GM18505 (cell line): Measurements from ENCODE around the gene ALKBH5.
A peak's percentile ranks its signal among the peaks of the same experiment; 100 is the strongest.

Experiments used
- ATAC-seq: cut with Tn5 transposase; IDR thresholded peaks from one replicate; pipeline ENCODE4 v1.9.1; 2021; ENCODE audit not compliant: unreplicated experiment
- POLR2A ChIP-seq: IDR thresholded peaks from 4 replicates; pipeline ENCODE4 v1.6.1; 2011; ENCODE audit warnings: borderline replicate concordance; ENCODE audit not compliant: insufficient read depth, insufficient read length; ENCODE audit errors: extremely low read depth

Gene ALKBH5

DNA sequence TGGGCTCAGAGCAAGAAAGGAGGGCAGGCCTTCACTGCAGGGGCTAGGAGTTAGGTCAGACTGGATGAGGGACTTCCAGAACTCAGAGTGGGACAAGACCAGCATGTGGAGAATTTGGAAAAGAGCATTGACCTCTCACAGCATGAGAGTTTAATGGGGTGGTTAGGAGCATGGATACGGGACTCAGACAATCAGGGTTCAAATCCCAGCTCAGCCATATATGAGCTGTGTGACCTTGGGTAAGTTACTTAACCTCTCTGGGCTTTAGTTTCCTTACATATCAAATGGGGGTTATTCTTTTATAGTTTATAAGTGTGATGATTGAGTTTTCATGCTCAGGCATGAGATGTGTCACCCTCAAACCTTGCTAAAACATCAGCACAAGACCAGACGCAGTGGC, 37.4 kb upstream of the ALKBH5 start:
- no peak for ATAC-seq
- TF ChIP-seq POLR2A: no peak

DNA sequence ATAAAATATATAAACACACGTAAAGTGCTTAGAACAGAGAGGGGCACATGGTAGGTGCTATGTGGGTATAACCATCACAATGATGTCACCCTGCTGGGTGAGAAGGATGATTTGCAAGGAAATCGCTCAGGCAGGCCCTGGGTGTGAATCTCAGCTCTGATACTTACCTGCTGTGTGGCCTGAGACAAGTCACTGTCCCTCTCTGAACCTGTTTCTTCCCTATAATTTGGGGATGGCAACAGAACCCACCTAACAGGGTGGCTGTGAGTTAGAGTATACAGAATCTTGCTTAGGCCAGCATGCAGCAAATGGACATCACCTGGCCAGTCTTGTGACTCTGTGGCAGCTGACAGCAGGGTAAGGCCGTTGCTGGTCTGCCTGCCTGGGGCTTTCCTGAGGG, 36.6 kb upstream of the ALKBH5 start:
- no peak for ATAC-seq

DNA sequence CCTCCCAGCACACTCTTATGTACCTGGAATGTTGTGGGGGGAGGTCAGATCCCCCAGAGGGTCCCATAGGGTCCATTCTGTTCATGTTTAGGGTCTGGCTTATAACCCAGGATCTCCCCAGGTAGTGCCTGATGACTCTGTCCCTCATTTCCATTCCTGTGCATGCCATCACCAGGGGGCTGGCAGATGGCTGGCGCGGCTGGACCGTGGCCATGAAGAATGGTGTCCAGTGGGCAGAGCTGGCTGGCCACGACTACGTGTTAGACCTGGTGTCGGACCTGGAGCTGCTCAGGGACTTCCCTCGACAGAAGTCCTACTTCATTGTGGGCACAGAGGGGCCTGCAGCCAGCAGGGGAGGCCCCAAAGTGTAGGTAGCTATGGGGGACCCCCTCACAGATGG, 35.0 kb upstream of the ALKBH5 start:
- TF ChIP-seq POLR2A: no peak

More for the DNA sequence above, 36.6 kb upstream of the ALKBH5 start:
- no peak for TF ChIP-seq POLR2A

DNA sequence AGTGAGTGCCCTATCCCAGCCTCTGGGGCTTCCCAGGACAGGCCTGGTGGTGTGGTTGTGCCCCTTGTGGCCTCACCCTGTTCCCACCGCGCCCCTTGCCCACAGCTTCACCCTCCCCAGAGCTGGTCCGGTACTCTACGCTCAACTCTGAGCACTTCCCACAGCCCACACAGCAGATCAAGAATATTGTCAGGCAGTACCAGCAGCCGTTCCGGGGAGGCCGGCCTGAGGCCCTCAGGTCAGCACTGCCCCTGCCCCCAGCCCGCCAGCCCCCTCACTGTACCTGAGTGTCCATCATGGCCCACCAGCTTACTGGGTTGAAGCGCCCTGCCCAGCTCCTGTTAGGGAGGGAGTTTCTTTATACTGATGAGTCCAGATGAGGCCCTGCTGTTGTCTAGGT, 32.3 kb upstream of the ALKBH5 start:
- no peak for ATAC-seq
- no peak for TF ChIP-seq POLR2A

More for the DNA sequence above, 35.0 kb upstream of the ALKBH5 start:
- ATAC-seq: no peak

DNA sequence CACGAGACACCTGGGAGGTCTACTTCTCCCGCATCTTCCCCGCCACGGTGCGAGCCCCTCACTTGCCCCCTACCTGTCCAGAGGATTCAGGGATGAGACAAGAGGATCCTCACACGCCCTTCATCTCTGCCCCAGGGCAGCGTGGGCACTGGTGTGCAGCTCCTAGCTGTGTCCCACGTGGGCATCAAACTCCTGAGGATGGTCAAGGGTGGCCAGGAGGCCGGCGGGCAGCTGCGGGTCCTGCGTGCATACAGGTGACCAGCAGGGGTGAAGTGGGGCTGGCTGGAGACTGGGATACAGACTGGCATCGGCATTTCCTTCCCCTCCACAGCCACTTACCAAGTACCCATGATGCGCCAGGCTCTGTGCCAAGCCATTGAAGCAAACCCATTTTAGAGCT, 28.4 kb upstream of the ALKBH5 start:
- ATAC-seq: no peak
- TF ChIP-seq POLR2A: no peak

DNA sequence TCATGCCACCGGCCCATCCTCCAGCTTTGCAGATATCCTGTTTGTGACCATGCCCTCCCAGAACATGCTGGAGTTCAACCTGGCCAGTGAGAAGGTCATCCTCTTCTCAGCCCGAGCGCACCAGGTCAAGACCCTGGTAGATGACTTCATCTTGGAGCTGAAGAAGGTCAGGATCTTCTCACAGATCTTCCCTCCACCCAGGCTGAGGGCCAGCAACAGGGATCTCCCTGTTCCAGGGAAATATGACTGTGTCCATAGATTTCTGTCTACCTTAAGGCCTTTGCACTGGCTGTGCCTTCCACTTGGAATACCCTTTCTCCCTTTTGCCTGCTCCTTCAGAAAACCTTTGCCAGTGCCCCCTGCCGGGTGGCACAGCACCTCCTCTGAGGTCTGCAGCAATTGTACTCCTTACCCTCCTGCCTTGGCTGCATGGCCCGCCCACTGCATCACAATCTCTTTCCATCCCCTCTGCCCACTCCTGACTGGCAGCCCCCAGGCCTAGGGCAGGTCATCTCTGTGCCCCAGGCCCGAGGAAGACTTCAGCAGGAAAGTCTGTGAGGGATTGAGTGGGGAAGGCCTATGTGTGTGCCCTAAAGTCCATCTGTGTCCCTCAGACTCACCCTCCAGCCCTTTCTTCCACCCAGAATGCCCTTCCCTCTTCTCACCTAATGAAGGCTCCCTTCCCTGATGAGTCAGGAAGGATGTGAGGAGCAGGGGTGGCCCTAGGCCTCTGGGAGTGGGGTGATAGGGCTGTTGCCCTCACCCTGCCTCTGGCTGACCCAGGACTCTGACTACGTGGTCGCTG, 27.3 kb upstream of the ALKBH5 start:
- no peak for TF ChIP-seq POLR2A
- ATAC-seq: no peak

DNA sequence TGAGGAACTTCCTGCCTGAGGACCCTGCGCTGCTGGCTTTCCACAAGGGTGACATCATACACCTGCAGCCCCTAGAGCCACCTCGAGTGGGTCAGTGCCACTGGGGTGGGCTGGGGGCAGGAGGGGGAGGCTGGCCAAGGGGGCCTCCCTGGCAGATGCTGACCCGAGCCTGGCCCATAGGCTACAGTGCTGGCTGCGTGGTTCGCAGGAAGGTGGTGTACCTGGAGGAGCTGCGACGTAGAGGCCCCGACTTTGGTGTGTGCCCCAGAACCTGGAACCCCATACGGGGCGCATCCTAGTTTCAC, 26.7 kb upstream of the ALKBH5 start:
- ATAC-seq: no peak
- TF ChIP-seq POLR2A: no peak

DNA sequence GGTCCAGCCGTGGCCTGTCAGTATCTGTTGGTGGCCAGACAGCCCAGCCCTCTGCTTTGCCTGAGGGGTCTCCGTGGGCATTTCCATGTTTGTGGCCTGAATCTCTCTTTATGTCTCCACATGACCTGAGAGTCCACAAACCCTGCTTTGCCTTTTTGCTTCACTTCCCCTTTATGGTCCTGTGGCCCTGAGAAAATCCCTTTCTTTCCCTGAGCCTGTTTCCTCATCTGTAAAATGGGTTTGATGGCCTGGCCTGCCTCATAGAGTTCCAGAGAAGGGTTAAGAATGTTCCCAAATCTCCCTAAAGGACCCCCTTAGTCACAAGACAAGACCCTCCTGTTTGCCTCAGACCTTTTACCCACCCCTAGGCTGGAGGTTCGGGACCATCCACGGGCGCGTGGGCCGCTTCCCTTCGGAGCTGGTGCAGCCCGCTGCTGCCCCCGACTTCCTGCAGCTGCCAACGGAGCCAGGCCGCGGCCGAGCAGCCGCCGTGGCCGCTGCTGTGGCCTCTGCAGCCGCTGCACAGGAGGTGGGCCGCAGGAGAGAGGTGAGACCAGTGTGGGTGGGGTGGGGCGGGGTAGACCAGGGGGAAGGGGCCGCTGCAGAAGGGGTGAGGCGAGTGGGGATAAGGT, 26.2 kb upstream of the ALKBH5 start:
- no peak for ATAC-seq
- TF ChIP-seq POLR2A: no peak

DNA sequence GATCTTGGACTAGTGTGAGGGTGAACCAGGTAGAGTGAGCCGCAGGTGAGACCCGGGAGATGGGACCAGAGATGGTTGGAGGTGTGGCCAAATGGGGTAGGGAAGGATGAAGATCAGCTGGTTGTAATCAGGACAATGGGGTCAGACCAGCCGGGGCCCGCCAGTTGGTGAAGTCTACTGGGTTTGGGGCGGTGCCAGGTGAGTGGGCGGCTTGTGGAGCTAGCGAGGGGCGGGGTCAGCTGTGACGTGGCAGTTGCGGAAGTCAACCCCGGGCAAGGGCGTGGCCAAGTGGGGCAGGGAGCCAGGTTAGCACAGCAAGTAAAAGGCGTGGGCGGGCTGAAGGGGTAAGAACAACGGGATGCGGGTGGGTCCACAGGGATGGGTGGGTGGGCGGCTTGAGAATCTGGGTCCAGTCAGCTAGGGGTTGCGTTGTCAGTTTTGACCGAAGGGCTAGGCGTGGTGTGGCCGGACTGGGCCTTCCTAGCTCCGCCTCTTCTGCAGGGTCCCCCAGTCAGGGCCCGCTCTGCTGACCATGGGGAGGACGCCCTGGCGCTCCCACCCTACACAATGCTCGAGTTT, 25.5 kb upstream of the ALKBH5 start:
- no peak for ATAC-seq

DNA sequence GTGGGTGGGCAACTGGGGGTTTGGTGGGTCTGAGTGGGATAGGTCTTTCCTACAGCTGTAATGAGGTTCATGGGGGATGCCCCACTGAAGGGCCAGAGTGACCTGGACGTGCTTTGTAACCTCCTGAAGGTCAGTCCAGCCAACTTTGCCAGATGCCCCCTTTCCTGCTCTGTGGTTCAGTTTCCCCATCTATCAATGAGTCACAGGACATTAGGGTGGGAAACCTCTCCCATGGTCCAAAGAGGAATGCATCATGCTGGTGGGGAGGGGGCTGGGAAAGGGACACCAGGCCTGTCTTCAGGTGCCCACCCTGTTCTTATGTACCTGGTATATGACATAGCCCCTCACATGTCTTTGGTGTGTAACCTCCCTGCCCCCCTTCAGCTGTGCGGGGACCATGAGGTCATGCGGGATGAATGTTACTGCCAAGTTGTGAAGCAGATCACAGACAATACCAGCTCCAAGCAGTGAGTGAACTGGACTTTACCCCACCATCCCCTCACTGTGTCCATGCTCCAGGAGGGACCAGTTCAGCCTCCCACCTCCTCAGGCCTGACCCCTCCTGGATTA, 24.0 kb upstream of the ALKBH5 start:
- no peak for TF ChIP-seq POLR2A
- no peak for ATAC-seq

More for the DNA sequence above, 25.5 kb upstream of the ALKBH5 start:
- TF ChIP-seq POLR2A: peak; percentile 42

DNA sequence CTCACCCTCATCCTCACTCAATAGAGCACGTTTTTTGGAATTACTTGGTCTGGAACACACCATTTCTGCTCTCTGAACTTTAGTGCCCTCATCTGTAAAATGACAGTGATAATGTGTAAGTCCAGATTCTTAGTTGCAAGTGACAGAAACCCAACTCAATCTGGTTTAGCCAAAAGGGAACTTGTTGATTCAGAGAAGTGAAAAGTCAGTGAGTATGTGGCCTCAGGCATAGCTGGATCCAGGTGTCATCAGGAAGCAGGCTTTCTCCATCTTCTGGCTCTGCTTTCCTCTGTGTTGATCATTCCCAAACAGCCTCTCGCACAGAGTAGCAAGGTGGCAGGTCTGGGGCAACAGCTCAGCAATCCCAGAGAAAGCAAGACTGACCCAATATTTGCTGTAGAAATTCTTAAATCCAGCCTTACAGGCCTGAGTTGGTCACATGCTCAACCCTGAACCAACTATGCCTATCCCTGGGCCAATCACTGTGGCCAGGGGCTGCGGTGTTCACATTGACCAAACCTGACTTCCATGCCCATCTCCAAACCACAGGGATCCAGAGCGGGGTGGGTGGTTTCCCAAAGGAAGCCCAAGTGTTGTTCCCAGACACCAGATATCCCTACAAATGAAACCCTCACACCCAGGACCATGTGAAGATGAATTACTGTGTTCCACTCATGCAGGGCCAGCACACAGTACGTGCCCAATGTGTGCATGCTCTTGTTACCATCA, 23.3 kb upstream of the ALKBH5 start:
- no peak for TF ChIP-seq POLR2A

DNA sequence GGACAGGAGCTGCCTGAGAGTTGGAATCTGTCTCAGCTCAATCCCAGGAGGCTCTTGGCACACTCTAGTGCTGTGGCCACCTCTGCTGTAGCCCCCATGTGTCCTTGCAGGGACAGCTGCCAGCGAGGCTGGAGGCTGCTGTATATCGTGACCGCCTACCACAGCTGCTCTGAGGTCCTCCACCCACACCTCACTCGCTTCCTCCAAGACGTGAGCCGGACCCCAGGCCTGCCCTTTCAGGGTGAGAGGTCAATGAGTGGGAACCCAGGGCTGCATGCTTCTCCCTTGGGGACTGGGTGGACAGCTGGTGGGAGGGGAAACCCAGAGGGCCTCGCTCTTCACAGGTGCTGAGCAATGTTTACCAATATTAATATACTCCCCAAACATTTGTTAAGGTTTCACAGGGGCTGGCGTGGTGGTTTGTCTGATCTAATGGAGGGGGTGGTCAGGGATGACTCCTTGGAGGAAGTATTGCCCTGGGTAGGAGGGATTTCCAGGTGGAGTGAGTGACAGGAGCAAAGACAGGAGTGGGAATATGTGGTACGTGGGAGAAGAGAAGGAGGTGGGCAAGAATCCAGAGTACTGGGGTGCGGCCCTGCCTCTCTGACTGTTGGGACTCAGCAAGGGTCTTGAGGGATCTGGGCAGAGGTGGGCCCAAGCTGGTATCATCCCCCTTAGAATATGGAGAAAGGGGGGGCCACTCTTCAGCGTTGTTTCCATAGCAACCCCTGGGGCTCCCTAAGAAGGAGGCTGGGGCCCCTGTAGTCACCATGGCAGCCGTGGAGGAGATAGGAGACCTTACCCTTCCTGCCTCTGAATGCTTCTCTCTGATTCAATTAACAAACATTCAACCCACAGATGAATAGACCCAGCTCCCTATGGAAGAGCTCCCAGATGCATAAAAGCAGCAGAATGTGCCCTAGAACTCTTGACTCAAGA, 22.2 kb upstream of the ALKBH5 start:
- no peak for TF ChIP-seq POLR2A
- ATAC-seq: no peak

More for the DNA sequence above, 23.3 kb upstream of the ALKBH5 start:
- no peak for ATAC-seq

DNA sequence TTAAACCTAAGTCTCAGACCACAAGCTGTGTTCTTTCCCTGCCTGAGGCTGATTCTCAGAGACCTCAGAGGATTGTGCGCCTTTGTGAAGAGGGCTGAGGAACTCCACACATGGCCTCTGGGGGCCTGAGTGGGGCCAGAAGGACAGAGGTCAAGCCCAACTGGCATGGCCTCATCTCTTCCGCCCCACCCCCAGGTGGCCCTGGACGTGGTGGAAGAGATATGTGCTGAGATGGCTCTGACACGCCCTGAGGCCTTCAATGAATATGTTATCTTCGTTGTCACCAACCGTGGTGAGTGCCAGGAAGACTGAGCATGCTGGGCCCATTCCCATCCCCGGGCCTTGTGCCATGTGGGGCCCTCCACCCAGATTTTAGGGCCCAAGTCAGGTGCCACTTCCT, 20.1 kb upstream of the ALKBH5 start:
- ATAC-seq: no peak
- TF ChIP-seq POLR2A: no peak

DNA sequence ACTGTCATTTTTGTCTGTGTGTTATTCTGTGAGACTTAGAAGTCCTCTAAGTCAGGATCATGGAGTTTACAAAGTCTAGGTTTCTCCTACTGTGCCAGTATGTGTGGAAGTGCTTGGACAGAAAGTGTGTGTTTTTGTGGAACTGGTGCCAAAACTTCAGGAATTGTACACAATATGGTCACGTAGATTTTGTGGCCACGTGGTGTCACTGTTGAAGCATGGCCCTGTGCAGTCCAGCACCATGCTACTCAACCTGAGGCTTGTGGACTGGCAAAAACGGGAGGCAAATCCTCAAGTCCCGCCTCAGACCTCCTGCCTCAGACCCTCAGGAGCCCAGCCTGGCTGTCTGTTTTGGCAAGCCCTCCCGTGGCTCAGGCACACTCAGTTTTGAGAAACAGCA, 16.7 kb upstream of the ALKBH5 start:
- TF ChIP-seq POLR2A: no peak
- no peak for ATAC-seq
